SK-N-SH treated with all-trans-retinoic acid at 6 μM for 48 hours (cell line): ENCODE data around the gene MYO9A.

Experiments
- ATAC-seq: fragments of 200-7000 bp; cut with Tn5 transposase; 3 replicates; pipeline ENCODE4 v1.9.1; 2020; ENCODE audit warnings: mild to moderate bottlenecking, moderate library complexity
- ARNTL ChIP-seq: fragments of 450-650 bp; formaldehyde crosslinking; IDR thresholded peaks from 2 replicates; pipeline ENCODE4 v1.5.0; 2020; ENCODE audit warnings: low read depth, mild to moderate bottlenecking, moderate library complexity, borderline replicate concordance
- BACH2 ChIP-seq: fragments of 250-450 bp; sonication (Bioruptor Pico); IDR thresholded peaks from 2 replicates; pipeline ENCODE4 v1.9.0; 2021; ENCODE audit warnings: mild to moderate bottlenecking, borderline replicate concordance
- CSDC2 ChIP-seq: fragments of 250-450 bp; sonication (Bioruptor Pico); IDR thresholded peaks from 2 replicates; pipeline ENCODE4 v1.5.0; 2020; ENCODE audit warnings: mild to moderate bottlenecking, moderate library complexity
- ESRRG ChIP-seq: fragments of 250-450 bp; sonication (Bioruptor Pico); IDR thresholded peaks from 2 replicates; pipeline ENCODE4 v1.6.1; 2021; ENCODE audit warnings: mild to moderate bottlenecking
- GLIS3 ChIP-seq: fragments of 250-450 bp; sonication (Bioruptor Pico); IDR thresholded peaks from 2 replicates; pipeline ENCODE4 v1.5.0; 2020; ENCODE audit warnings: mild to moderate bottlenecking, moderate library complexity
- ISL1 ChIP-seq: fragments of 250-450 bp; sonication (Bioruptor Pico); IDR thresholded peaks from 2 replicates; pipeline ENCODE4 v2.1.2; 2022; ENCODE audit warnings: mild to moderate bottlenecking, moderate library complexity
- OSR1 ChIP-seq: fragments of 250-450 bp; sonication (Bioruptor Pico); IDR thresholded peaks from 2 replicates; pipeline ENCODE4 v1.8.0; 2022; ENCODE audit warnings: moderate library complexity, mild to moderate bottlenecking, inconsistent platforms
- PPARA ChIP-seq: fragments of 250-450 bp; sonication (Bioruptor Pico); IDR thresholded peaks from 2 replicates; pipeline ENCODE4 v1.5.0; 2020; ENCODE audit warnings: mild to moderate bottlenecking, borderline replicate concordance
- RARB ChIP-seq: fragments of 250-450 bp; sonication (Bioruptor Pico); IDR thresholded peaks from 2 replicates; pipeline ENCODE4 v1.8.0; 2021; ENCODE audit warnings: mild to moderate bottlenecking, moderate library complexity
- SNAI2 ChIP-seq: fragments of 250-450 bp; sonication (Bioruptor Pico); IDR thresholded peaks from 2 replicates; pipeline ENCODE4 v1.5.0; 2020; ENCODE audit warnings: mild to moderate bottlenecking, moderate library complexity
- TCF4 ChIP-seq: fragments of 250-450 bp; sonication (Bioruptor Pico); IDR thresholded peaks from 2 replicates; pipeline ENCODE4 v1.8.0; 2021; ENCODE audit warnings: mild to moderate bottlenecking, moderate library complexity, borderline replicate concordance
- TOX ChIP-seq: fragments of 250-450 bp; sonication (Bioruptor Pico); IDR thresholded peaks from 2 replicates; pipeline ENCODE4 v1.8.0; 2021; ENCODE audit warnings: mild to moderate bottlenecking, moderate library complexity, borderline replicate concordance
- TSHZ2 ChIP-seq: fragments of 250-450 bp; sonication (Bioruptor Pico); IDR thresholded peaks from 2 replicates; pipeline ENCODE4 v1.5.0; 2020; ENCODE audit warnings: mild to moderate bottlenecking, moderate library complexity
- ZFP3 ChIP-seq: fragments of 250-450 bp; sonication (Bioruptor Pico); IDR thresholded peaks from 2 replicates; pipeline ENCODE4 v1.5.0; 2020; ENCODE audit warnings: mild to moderate bottlenecking, moderate library complexity
- ZFP30 ChIP-seq: fragments of 450-650 bp; formaldehyde crosslinking; IDR thresholded peaks from 2 replicates; pipeline ENCODE4 v1.5.0; 2022; ENCODE audit warnings: mild to moderate bottlenecking, moderate library complexity
- ZNF565 ChIP-seq: fragments of 450-650 bp; formaldehyde crosslinking; conservative IDR thresholded peaks from 2 replicates; pipeline ENCODE4 v1.5.0; 2020; ENCODE audit warnings: low read depth, mild to moderate bottlenecking, moderate library complexity
- ZNF8 ChIP-seq: fragments of 450-650 bp; formaldehyde crosslinking; IDR thresholded peaks from 2 replicates; pipeline ENCODE4 v1.5.0; 2020; ENCODE audit warnings: mild to moderate bottlenecking, moderate library complexity
- TF ChIP-seq, protein P1 (sequence below): fragments of 250-450 bp; sonication (Bioruptor Pico); IDR thresholded peaks from 2 replicates; pipeline ENCODE4 v1.5.1; 2020; ENCODE audit warnings: low read depth, mild to moderate bottlenecking, moderate library complexity
- TF ChIP-seq, protein P2 (sequence below): fragments of 250-450 bp; sonication (Bioruptor Pico); IDR thresholded peaks from 2 replicates; pipeline ENCODE4 v1.5.1; 2021; ENCODE audit warnings: mild to moderate bottlenecking, moderate library complexity
- TF ChIP-seq, protein P3 (sequence below): fragments of 250-450 bp; sonication (Bioruptor Pico); IDR thresholded peaks from 2 replicates; pipeline ENCODE4 v1.8.0; 2020; ENCODE audit warnings: mild to moderate bottlenecking, moderate library complexity, borderline replicate concordance

MYO9A gene

DNA sequence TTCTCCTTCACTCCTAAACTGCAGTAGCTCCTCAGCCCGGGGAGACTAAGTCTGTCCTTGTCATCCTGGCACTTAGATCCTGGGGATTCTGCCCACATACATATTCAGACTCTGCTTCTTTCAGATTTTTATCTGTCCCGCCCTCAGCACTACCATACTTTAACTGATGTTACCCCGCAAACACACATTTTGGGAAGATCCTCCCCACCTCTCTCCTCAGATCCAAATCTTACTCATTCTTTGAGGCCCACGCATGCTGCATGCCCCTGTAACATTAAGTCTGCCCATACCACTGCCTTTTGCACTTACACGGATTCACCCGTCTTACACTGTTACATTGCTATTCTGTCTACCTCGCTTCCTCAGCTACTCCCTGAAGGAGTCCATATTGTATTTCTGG is 36.4 kb upstream of the MYO9A start:
- TF ChIP-seq, protein P1, sequence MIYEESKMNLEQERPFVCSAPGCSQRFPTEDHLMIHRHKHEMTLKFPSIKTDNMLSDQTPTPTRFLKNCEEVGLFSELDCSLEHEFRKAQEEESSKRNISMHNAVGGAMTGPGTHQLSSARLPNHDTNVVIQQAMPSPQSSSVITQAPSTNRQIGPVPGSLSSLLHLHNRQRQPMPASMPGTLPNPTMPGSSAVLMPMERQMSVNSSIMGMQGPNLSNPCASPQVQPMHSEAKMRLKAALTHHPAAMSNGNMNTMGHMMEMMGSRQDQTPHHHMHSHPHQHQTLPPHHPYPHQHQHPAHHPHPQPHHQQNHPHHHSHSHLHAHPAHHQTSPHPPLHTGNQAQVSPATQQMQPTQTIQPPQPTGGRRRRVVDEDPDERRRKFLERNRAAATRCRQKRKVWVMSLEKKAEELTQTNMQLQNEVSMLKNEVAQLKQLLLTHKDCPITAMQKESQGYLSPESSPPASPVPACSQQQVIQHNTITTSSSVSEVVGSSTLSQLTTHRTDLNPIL (CRISPR knock-in tag), result no peak
- TF ChIP-seq ESRRG (CRISPR knock-in tag) (no peak), ZFP30 (no peak), ARNTL (CRISPR knock-in tag) (no peak), TOX (CRISPR knock-in tag) (no peak), OSR1 (CRISPR knock-in tag) (no peak), TCF4 (CRISPR knock-in tag) (no peak), ZNF565 (CRISPR knock-in tag) (no peak), ZNF8 (CRISPR knock-in tag) (no peak), BACH2 (no peak), ZFP3 (CRISPR knock-in tag) (no peak)
- ATAC-seq, result no peak

- TF ChIP-seq GLIS3, result no peak
- no peak for TF ChIP-seq ISL1
- no peak for TF ChIP-seq RARB (CRISPR knock-in tag)
- no peak for TF ChIP-seq TOX (CRISPR knock-in tag)
- no peak for TF ChIP-seq PPARA
- ATAC-seq, result no peak
Measured at GRCh38 chr15:72153269-72154000, 35.5 kb upstream of the MYO9A start.

DNA sequence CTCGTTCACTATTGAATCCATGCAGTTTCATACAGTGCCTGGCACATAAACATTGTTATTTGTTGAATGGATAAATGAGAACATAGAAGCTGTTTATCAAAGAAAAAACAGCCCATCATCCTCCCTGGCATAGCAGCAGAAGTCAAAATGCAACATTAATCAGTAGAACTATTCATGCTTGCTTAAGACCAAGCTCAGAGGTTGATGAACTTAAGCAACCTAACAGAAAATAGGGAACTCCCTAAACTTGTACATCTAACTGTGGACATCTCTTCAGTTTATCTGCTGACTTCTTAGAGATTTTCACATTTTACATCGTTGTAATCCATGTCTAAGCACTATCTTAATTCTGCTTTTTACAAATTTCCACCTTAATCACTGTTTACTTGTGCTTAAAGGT is 29.5 kb upstream of the MYO9A start:
- ATAC-seq, result no peak
- TF ChIP-seq, protein P1 (CRISPR knock-in tag), result no peak
- TF ChIP-seq ZNF8 (CRISPR knock-in tag), result no peak
- no peak for TF ChIP-seq TSHZ2 (CRISPR knock-in tag)
- TF ChIP-seq RARB (CRISPR knock-in tag), result no peak
- TF ChIP-seq TOX (CRISPR knock-in tag), result no peak
- no peak for TF ChIP-seq BACH2
- TF ChIP-seq PPARA, result no peak
- no peak for TF ChIP-seq OSR1 (CRISPR knock-in tag)
- TF ChIP-seq TCF4 (CRISPR knock-in tag), result no peak
- TF ChIP-seq, protein P2, sequence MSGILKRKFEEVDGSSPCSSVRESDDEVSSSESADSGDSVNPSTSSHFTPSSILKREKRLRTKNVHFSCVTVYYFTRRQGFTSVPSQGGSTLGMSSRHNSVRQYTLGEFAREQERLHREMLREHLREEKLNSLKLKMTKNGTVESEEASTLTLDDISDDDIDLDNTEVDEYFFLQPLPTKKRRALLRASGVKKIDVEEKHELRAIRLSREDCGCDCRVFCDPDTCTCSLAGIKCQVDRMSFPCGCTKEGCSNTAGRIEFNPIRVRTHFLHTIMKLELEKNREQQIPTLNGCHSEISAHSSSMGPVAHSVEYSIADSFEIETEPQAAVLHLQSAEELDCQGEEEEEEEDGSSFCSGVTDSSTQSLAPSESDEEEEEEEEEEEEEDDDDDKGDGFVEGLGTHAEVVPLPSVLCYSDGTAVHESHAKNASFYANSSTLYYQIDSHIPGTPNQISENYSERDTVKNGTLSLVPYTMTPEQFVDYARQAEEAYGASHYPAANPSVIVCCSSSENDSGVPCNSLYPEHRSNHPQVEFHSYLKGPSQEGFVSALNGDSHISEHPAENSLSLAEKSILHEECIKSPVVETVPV (CRISPR knock-in tag), result no peak

DNA sequence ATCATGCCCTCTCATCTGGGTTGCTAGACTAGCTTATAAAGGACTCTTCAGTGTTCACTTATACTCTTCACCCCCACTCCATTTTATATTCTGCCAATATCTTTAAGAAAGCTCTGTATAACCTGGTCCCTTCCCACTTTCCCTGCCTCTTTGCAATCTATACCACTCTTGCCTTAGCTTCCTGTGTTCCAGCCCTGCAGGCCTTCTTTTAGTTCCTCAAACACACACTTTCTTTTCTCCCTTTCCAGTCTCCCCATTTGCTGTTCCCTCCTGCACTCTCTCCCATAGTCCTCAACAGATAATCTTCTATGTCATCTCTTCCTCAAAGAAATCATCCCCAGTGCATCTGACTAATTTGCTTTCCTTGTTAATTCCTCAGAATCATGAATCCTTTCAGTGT is 29.0 kb upstream of the MYO9A start:
- no peak for TF ChIP-seq OSR1 (CRISPR knock-in tag)
- TF ChIP-seq ARNTL (CRISPR knock-in tag), result no peak
- TF ChIP-seq TSHZ2 (CRISPR knock-in tag), result no peak
- TF ChIP-seq TOX (CRISPR knock-in tag), result no peak
- TF ChIP-seq RARB (CRISPR knock-in tag), result no peak
- TF ChIP-seq ZFP3 (CRISPR knock-in tag), result no peak
- no peak for TF ChIP-seq ESRRG (CRISPR knock-in tag)
- TF ChIP-seq, protein P3, sequence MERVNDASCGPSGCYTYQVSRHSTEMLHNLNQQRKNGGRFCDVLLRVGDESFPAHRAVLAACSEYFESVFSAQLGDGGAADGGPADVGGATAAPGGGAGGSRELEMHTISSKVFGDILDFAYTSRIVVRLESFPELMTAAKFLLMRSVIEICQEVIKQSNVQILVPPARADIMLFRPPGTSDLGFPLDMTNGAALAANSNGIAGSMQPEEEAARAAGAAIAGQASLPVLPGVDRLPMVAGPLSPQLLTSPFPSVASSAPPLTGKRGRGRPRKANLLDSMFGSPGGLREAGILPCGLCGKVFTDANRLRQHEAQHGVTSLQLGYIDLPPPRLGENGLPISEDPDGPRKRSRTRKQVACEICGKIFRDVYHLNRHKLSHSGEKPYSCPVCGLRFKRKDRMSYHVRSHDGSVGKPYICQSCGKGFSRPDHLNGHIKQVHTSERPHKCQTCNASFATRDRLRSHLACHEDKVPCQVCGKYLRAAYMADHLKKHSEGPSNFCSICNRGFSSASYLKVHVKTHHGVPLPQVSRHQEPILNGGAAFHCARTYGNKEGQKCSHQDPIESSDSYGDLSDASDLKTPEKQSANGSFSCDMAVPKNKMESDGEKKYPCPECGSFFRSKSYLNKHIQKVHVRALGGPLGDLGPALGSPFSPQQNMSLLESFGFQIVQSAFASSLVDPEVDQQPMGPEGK, result no peak
- TF ChIP-seq, protein P1 (CRISPR knock-in tag), result no peak
- no peak for TF ChIP-seq PPARA
- no peak for TF ChIP-seq SNAI2 (CRISPR knock-in tag)
- TF ChIP-seq CSDC2 (CRISPR knock-in tag), result no peak
- TF ChIP-seq ZFP30, result no peak
- ATAC-seq, result no peak
